ENCODE results near the gene HOXB3.

GRCh38 chr17:48499248-48499647, 90.8 kb downstream of the HOXB3 start:
- TF ChIP-seq POLR2A (IDR thresholded peaks at IDR 0.05) (no peak), CTCF (IDR thresholded peaks at IDR 0.05) (no peak), POLR2AphosphoS5 (IDR thresholded peaks at IDR 0.05) (no peak)
